Endothelial cell of umbilical vein (primary cell): ENCODE results near the gene RAD51B. TPM values are rescaled to one million over a fixed set of nuclear protein-coding genes. Genes with fewer than 3 reads are reported as not detected.

Source experiments
- BruUV-seq: library from RNA; stranded (reverse); fragments of 400-500 nt; replicated peaks from 2 replicates; lab custom pipeline; 2021; lab: Mats Ljungman, UMichigan
- CTCF ChIA-PET: fragments of 300-600, 350-600 bp; sonication (Branson Sonifier 250); formaldehyde crosslinking; loops from one replicate; lab custom pipeline; 2021; ENCODE audit warnings: antibody characterized with exemption, inconsistent platforms; lab: Charles Lee
- POLR2A ChIA-PET: fragments of 300-600, 350-600 bp; sonication (Branson Sonifier 250); formaldehyde crosslinking; loops from one replicate; lab custom pipeline; 2021; ENCODE audit warnings: antibody characterized with exemption, inconsistent platforms; lab: Charles Lee
- DNase-seq: peaks from one replicate; pipeline ENCODE4 v3.0.0-alpha.2; 2011; ENCODE audit warnings: low read depth, low spot score
- FAIRE-seq: peaks from 2 replicates; lab custom pipeline; 2011; peaks lifted over from hg19 to GRCh38; lab: Jason Lieb, UNC
- H2AFZ ChIP-seq: 2 replicates; pipeline ENCODE4 v1.6.0; 2012; ENCODE audit warnings: low read depth, low read length, control low read depth, inconsistent platforms
- H3K27ac ChIP-seq: 2 replicates; pipeline ENCODE4 v1.5.1; 2011; ENCODE audit warnings: low read depth, mild to moderate bottlenecking, control low read depth, low read length, moderate library complexity; ENCODE audit not compliant: insufficient read depth
- H3K27me3 ChIP-seq, 2 experiments: 2 replicates each; pipeline versions ENCODE4 v1.6.0 to v1.6.1; 2011; ENCODE audit warnings: low read length in 2 of 2, mixed read lengths in 1 of 2; ENCODE audit not compliant: control insufficient read depth in 2 of 2, insufficient read depth in 2 of 2
- H3K36me3 ChIP-seq, 2 experiments: 2 replicates in 1 of 2; 3 replicates in 1 of 2; pipeline ENCODE4 v1.5.1; 2011; ENCODE audit warnings: low read length in 2 of 2, mild to moderate bottlenecking in 1 of 2, moderate library complexity in 1 of 2; ENCODE audit not compliant: control insufficient read depth in 2 of 2, insufficient read depth in 2 of 2; ENCODE audit errors: extremely low read depth in 1 of 2
- H3K4me1 ChIP-seq: 3 replicates; pipeline ENCODE4 v1.5.1; 2011; ENCODE audit warnings: mild to moderate bottlenecking, low read length; ENCODE audit not compliant: control insufficient read depth, insufficient read depth; ENCODE audit errors: extremely low read depth
- H3K4me2 ChIP-seq: 2 replicates; pipeline ENCODE4 v1.6.1; 2011; ENCODE audit warnings: low read length, control low read depth, mixed read lengths; ENCODE audit not compliant: insufficient read depth
- H3K4me3 ChIP-seq, 3 experiments: fragments of 200-600 bp in 1 of 3; sonication (generic), shearing (Covaris generic) in 1 of 3; replicated peaks in 1 of 3; 2 replicates each; pipeline ENCODE4 v1.5.1; 2011 to 2016; ENCODE audit warnings: control low read depth in 3 of 3, low read length in 3 of 3, mild to moderate bottlenecking in 2 of 3, inconsistent platforms in 1 of 3, low read depth in 1 of 3, moderate library complexity in 1 of 3; ENCODE audit not compliant: insufficient read depth in 1 of 3
- H3K79me2 ChIP-seq: 2 replicates; pipeline ENCODE4 v1.6.0; 2012; ENCODE audit warnings: low read length, inconsistent platforms; ENCODE audit not compliant: control insufficient read depth, insufficient read depth
- H3K9ac ChIP-seq: replicated peaks from 2 replicates; pipeline ENCODE3; 2011; ENCODE audit warnings: low read length, control low read depth; ENCODE audit not compliant: insufficient read depth; ENCODE audit errors: extremely low read depth
- H3K9me1 ChIP-seq: replicated peaks from 3 replicates; pipeline ENCODE4 v1.6.0; 2011; ENCODE audit warnings: mild to moderate bottlenecking, low read length; ENCODE audit not compliant: control insufficient read depth, insufficient read depth; ENCODE audit errors: extremely low read depth
- H3K9me3 ChIP-seq: replicated peaks from 2 replicates; pipeline ENCODE4 v1.5.1; 2012; ENCODE audit warnings: low read length, inconsistent platforms; ENCODE audit not compliant: control insufficient read depth, insufficient read depth
- H4K20me1 ChIP-seq: replicated peaks from 2 replicates; pipeline ENCODE3; 2011; ENCODE audit warnings: mild to moderate bottlenecking, low read length; ENCODE audit not compliant: control insufficient read depth, insufficient read depth; ENCODE audit errors: extremely low read depth
- CTCF ChIP-seq, 2 donors: IDR thresholded peaks; 1 replicate in 1 of 2; 2 replicates in 1 of 2; pipeline ENCODE4 v1.5.1; 2011; ENCODE audit warnings: low read length in 2 of 2, mild to moderate bottlenecking in 2 of 2, moderate library complexity in 2 of 2, control low read depth in 1 of 2, inconsistent platforms in 1 of 2, low read depth in 1 of 2; ENCODE audit not compliant: insufficient read depth in 1 of 2; ENCODE audit errors: extremely low read depth in 1 of 2
- EZH2 ChIP-seq: IDR thresholded peaks from 2 replicates; pipeline ENCODE4 v1.6.1; 2012; ENCODE audit warnings: borderline replicate concordance, low read depth, mild to moderate bottlenecking, moderate library complexity, low read length, inconsistent platforms; ENCODE audit not compliant: severe bottlenecking
- FOS ChIP-seq: IDR thresholded peaks from 2 replicates; pipeline ENCODE4 v1.6.1; 2011; ENCODE audit warnings: mild to moderate bottlenecking, low read length, moderate library complexity, borderline replicate concordance; ENCODE audit not compliant: insufficient read depth
- GATA2 ChIP-seq: IDR thresholded peaks from 2 replicates; pipeline ENCODE4 v1.7.0; 2011; ENCODE audit warnings: low read depth, mild to moderate bottlenecking, moderate library complexity, mixed read lengths, low read length; ENCODE audit not compliant: insufficient read length, insufficient read depth
- JUN ChIP-seq: IDR thresholded peaks from 2 replicates; pipeline ENCODE4 v1.6.1; 2011; ENCODE audit warnings: borderline replicate concordance, low read depth; ENCODE audit not compliant: insufficient read length, insufficient read depth
- MAX ChIP-seq: IDR thresholded peaks from 2 replicates; pipeline ENCODE4 v1.6.1; 2011; ENCODE audit not compliant: insufficient read depth, insufficient read length
- MYC ChIP-seq: IDR thresholded peaks from one replicate; pipeline ENCODE4 v1.6.1; 2011; ENCODE audit warnings: mild to moderate bottlenecking, low read depth, low read length
- POLR2A ChIP-seq: IDR thresholded peaks from 2 replicates; pipeline ENCODE4 v1.6.1; 2012; ENCODE audit warnings: low read depth, mild to moderate bottlenecking, control low read depth, low read length
- POLR2AphosphoS5 ChIP-seq: IDR thresholded peaks from 2 replicates; pipeline ENCODE4 v1.6.1; 2012; ENCODE audit warnings: low read depth, mild to moderate bottlenecking, control low read depth, low read length, moderate library complexity; ENCODE audit not compliant: insufficient read depth
- dilution Hi-C: fragments of 300-500 bp; cut with MboI; formaldehyde crosslinking; loops from one replicate; pipeline ENCODE4 v1.15.0; 2019; ENCODE audit warnings: low sequenced_read_pairs; ENCODE audit not compliant: extremely low pct_ligation_motif_present
- intact Hi-C: fragments of 100-400 bp; cut with micrococcal nuclease; formaldehyde crosslinking; loops from one replicate; pipeline ENCODE4 v1.10.0; 2022
- polyA plus RNA-seq, 4 experiments: library from polyadenylated mRNA; depleted of rRNA in 3 of 4; stranded (reverse) in 3 of 4; unstranded in 1 of 4; fragments of >200 nt; gene quantifications; 2 replicates each; pipeline versions ENCODE4 v1.2.1 to v1.2.3, GENCODE V29; 2011 to 2012; ENCODE audit warnings: missing spikeins in 1 of 4
- small RNA-seq: library from RNA; depleted of rRNA; stranded (forward); fragments of <200 nt; gene quantifications from one replicate; pipeline ENCODE3, GENCODE V24; 2012; ENCODE audit warnings: low replicate concordance, low read depth; ENCODE audit not compliant: insufficient read depth, insufficient read length
- total RNA-seq: library from RNA; stranded (reverse); gene quantifications from 2 replicates; pipeline ENCODE4 v1.2.3, GENCODE V29; 2021

Gene RAD51B
- total and polyA plus RNA-seq, 2 donors (not counting 3 experiments of a cell fraction or from before 2014, with no cell fraction given), result 3.9 to 19.0 TPM

GRCh38 chr14:68777644-68778043, 958.1 kb downstream of the RAD51B start:
- Histone ChIP-seq H2AFZ (no peak overlapping the region), H4K20me1 (no peaks in the 10 kb centered on the region), H3K36me3 (no peaks in the 10 kb centered on the region), H3K4me1 (peaks cover 32% of the 10 kb centered on the region), H3K9ac (no peak overlapping the region), H3K4me2 (no peak overlapping the region), H3K9me3 (no peaks in the 10 kb centered on the region), H3K4me3 (no peak overlapping the region), H3K27ac (no peak overlapping the region), H3K79me2 (no peaks in the 10 kb centered on the region), H3K9me1 (no peaks in the 10 kb centered on the region), H3K27me3 (no peaks in the 10 kb centered on the region)
- BruUV-seq, result no TSS peak
- no peak for FAIRE-seq
- TF ChIP-seq MYC (no peak), MAX (no peak), JUN (no peak), POLR2A (no peak), POLR2AphosphoS5 (no peak), GATA2 (no peak), EZH2 (no peak), FOS (no peak), CTCF (IDR thresholded peaks at IDR 0.05; ENCODE audit: extremely low read depth in 1 of 2, insufficient read depth in 1 of 2, low read depth in 1 of 2, low read length in 2 of 2) (no peak)
- dilution Hi-C loops, result no loop called here
- intact Hi-C loops, result no loop called here
- ChIA-PET POLR2A (no interaction called here), CTCF (no interaction called here)
- DNase-seq, result no peak

Small RNA genes lying within 50 kb of the gene (small RNA-seq; reads per million reads assigned to genes)
- gene RN7SL108P, result not detected
- gene RN7SL706P, result not detected
- not detected for gene RNU6-921P

Other genes starting within 250 kb of the RAD51B start
- gene PIGH, start 219.5 kb upstream of the RAD51B start, total RNA-seq, result 9.9 and 12.3 TPM in 2 replicates
- gene PIGH, start 219.5 kb upstream of the RAD51B start, polyA plus RNA-seq, result 18.0 and 20.2 TPM in 2 replicates
- 19.8 and 22.5 TPM in 2 replicates for gene ARG2, start 199.9 kb upstream of the RAD51B start, total RNA-seq
- 16.6 and 21.6 TPM in 2 replicates for gene ARG2, start 199.9 kb upstream of the RAD51B start, polyA plus RNA-seq
- gene VTI1B, start 145.1 kb upstream of the RAD51B start, total RNA-seq, result 79.4 and 90.0 TPM in 2 replicates
- gene VTI1B, start 145.1 kb upstream of the RAD51B start, polyA plus RNA-seq, result 23.1 and 23.8 TPM in 2 replicates
- 79.8 and 90.2 TPM in 2 replicates for gene RDH11, start 124.0 kb upstream of the RAD51B start, total RNA-seq
- gene RDH11, start 124.0 kb upstream of the RAD51B start, polyA plus RNA-seq, result 86.2 and 93.2 TPM in 2 replicates
- gene RDH12, start 117.9 kb upstream of the RAD51B start, total RNA-seq, result not detected in 2 replicates
- not detected in 2 replicates for gene RDH12, start 117.9 kb upstream of the RAD51B start, polyA plus RNA-seq
- gene ZFYVE26, start 3.2 kb upstream of the RAD51B start, total RNA-seq, result 26.3 and 27.7 TPM in 2 replicates
- 13.8 and 15.3 TPM in 2 replicates for gene ZFYVE26, start 3.2 kb upstream of the RAD51B start, polyA plus RNA-seq